Subcutaneous adipose tissue (tissue), 4 donors: ENCODE data around the gene AGAP1. TPM values are rescaled to one million over a fixed set of nuclear protein-coding genes. Genes with fewer than 3 reads are reported as not detected.

ENCODE experiments used
- total RNA-seq, 4 donors: library from RNA; depleted of rRNA; stranded (reverse); fragments of >200 nt; gene quantifications; one replicate each; pipeline ENCODE4 v1.1.0, GENCODE V29; 2016
- TF ChIP-seq, protein P1 (sequence below): fragments of 450-650 bp; IDR thresholded peaks from one replicate; pipeline ENCODE4 v1.5.1; 2016; ENCODE audit warnings: low read depth, mild to moderate bottlenecking, control low read depth, antibody characterized with exemption, moderate library complexity

Gene AGAP1
- total RNA-seq, 4 donors from 2014 or later = 13.6 to 26.3 (median 23.6) TPM

DNA sequence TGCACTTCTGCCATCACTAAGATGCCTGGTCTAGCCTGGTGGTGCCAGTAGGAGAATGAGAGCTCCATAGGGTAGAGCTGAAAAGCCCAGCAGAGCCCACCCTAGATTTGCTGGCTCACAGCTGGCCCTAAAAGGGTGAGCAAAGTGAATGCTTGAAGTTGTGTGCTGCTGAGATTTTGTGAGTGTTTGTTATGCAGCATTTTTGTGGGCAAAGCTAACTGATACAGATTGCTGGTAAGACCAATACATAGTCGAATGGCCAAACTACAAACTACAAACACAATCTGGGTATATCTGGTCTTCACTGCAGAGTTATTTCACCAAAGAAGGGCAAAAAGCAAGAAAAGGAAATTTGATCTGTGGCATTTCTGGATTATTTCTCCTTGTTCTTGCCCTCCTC, 7.1 kb upstream of the AGAP1 start:
- TF ChIP-seq, protein P1, sequence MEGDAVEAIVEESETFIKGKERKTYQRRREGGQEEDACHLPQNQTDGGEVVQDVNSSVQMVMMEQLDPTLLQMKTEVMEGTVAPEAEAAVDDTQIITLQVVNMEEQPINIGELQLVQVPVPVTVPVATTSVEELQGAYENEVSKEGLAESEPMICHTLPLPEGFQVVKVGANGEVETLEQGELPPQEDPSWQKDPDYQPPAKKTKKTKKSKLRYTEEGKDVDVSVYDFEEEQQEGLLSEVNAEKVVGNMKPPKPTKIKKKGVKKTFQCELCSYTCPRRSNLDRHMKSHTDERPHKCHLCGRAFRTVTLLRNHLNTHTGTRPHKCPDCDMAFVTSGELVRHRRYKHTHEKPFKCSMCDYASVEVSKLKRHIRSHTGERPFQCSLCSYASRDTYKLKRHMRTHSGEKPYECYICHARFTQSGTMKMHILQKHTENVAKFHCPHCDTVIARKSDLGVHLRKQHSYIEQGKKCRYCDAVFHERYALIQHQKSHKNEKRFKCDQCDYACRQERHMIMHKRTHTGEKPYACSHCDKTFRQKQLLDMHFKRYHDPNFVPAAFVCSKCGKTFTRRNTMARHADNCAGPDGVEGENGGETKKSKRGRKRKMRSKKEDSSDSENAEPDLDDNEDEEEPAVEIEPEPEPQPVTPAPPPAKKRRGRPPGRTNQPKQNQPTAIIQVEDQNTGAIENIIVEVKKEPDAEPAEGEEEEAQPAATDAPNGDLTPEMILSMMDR = no peak

DNA sequence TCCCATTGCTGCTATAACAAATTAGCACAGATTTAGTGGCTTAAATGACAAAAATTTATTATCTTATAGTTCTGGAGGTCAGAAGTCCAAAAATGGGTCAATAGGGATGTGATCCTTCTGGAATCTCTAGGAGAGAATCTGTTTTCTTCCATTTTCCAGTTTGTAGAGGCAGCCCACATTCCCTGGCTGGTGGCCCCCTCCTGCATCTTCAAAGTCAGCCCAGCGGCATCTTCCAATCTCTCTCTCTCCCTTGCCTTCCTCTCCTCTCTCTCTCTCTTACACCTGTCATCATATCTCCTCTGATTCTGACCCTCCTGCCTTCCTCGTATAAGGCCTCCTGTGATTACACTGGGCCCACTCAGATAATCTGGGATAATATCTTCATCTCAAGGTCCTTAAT, 3.9 kb upstream of the AGAP1 start:
- TF ChIP-seq, protein P1 = no peak

DNA sequence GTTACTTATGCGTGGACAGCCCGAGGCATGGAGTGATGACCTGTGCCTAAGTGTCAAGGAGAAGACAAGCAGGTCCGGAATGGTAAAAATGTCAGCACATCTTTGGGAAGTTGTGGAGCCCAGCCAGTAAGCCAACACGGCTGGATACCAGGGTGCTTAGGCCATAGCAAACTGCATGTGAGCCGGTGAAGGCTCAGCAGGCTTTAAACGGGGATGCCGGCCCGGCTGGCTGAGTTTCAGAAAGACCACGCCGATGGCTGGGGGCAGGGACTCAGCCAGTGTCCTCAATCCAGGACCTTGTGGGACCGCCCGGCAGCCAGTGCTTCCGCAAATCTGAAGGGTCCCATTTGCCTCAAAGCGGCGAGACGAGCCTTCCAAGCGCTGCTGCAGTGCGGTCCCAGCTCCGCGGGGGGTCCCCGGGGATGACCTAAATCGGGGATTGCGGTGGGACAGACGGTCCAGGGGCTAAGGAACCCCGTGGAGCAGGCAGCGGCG, 946 bp upstream of the AGAP1 start:
- TF ChIP-seq, protein P1 = no peak

DNA sequence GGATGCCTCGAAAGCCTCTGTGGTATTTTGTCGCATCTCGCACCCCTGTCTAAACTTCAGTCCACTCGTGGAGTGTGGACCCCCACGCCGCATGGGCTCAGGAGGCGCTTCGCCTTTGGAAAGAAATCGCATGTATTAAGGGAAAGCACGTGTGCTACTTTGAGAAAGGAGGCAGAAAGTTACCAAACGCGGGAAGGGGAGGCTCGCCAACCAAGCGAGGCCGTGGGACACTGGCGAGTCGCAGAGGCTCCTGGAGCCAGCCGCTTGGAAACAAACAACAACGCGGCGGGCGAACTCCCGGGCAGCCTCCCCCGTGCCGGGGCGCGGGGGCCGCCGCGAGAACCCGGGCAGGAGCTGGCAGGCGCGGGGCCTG, 455 bp upstream of the AGAP1 start:
- TF ChIP-seq, protein P1 = no peak

DNA sequence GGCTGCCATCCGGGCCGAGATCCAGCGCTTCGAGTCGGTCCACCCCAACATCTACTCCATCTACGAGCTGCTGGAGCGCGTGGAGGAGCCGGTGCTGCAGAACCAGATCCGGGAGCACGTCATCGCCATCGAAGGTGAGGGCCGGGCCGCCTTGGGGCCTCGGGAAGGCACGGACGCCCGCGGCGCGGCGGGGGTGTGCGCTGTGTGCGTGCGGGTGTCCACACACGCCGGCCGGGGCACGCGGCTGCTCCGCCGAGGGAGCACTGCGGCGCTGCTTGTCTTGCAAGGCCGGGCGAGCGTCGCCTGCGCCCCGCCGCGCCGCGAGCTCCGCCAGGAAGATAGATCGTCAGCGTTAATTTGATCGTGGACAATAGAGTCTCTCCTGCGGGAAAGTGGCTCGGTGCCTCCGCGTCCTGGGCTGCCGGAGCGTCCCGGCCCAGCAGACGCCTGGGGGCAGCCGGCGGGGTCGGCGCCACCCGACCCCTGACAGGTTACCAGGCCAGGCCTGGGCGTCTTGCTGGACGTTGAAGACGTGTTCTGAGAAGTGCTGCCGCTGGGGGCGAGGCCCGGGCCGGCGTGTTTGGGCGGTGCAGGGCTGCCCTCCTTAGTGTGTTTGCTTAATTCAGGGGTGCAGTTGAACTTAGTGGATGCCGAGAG, 1.0 kb downstream of the AGAP1 start:
- TF ChIP-seq, protein P1 = no peak

DNA sequence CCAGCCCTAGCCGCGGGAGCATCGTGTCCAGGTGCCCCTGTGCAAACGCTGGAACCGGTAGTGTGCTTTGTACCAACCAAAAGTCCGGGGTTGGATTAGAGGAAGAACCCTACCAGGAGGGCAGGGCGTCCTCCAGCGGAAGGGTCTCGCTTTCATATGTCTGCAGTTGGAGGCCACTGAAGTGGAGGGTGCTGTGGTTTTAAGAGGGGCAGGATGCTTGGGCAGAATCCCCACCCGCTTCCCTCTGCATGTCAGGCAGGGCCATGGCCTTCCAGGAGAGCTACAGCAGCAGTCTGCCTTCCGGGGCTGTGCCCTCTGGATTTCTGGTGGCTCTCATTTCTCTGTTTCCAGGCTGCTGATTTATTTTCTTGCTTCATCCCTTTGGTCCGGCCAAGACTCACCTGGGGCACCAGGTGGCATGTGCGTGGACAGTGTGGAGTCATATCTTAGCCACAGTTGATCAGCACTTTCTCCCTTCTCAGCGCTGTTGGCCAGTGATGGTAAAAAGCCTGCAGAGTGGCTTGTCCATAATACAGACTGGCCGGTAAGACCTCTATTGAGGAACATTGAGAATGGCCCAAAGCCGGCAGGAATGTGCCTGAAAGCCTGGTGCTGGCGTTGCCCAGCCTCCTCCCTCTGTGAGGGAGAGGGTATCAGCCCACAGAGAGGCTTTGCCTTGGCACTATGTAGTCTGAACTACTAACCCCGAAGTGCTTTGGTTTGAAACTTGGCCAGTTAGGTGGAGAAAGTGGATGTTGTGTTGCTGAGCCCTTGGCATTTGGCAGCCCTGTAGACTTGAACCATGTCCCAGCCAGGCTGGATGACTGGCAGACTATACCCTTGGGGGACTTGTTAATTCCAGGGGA, 1.8 kb downstream of the AGAP1 start:
- TF ChIP-seq, protein P1 = no peak

DNA sequence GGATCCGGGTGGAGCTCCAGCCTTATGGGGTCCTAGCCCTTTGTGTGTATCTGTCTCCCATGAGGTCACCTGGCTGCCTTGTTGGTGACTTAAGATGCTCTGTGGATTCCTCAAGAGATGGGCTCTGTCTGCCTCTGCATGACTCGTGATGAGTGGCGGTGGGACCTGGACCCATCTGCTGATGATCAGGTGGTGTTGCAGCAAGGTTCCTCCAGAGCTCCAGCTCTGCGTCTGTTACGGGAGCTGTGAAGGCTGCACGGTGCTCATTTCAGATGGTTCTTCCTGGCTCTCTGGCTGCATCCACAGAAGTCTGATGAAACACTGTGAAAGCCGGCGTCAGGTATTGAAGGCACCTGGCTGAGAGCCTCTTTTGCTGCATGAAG, 2.4 kb downstream of the AGAP1 start:
- TF ChIP-seq, protein P1 = no peak
